Measurements from ENCODE around the gene FADS2.

Gene FADS2

DNA sequence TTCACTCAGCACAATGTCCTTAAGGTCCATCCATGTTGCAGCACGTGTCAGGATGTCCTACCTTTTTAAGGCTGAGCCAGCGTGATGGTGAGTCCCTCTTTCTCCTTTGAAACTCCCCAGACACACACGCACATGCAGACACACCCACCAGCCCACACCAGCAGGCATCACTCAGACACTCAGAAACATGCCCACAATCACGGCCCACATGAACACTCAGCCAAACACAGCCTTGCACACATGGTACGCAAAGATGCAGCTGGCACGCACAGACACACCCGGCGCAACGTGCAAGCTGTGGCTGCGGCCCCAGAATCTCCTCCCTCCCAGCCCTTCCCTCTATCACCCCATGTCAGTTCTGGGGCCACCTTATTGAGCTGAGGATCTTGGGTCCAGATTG is 55.2 kb downstream of the FADS2 start:
- no peaks in the 10 kb centered on the region for H3K36me3 ChIP-seq
- TF ChIP-seq, protein P1, sequence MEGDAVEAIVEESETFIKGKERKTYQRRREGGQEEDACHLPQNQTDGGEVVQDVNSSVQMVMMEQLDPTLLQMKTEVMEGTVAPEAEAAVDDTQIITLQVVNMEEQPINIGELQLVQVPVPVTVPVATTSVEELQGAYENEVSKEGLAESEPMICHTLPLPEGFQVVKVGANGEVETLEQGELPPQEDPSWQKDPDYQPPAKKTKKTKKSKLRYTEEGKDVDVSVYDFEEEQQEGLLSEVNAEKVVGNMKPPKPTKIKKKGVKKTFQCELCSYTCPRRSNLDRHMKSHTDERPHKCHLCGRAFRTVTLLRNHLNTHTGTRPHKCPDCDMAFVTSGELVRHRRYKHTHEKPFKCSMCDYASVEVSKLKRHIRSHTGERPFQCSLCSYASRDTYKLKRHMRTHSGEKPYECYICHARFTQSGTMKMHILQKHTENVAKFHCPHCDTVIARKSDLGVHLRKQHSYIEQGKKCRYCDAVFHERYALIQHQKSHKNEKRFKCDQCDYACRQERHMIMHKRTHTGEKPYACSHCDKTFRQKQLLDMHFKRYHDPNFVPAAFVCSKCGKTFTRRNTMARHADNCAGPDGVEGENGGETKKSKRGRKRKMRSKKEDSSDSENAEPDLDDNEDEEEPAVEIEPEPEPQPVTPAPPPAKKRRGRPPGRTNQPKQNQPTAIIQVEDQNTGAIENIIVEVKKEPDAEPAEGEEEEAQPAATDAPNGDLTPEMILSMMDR (IDR thresholded peaks at IDR 0.05; ENCODE audit: low read depth, low read length), result no peak
- H3K4me3 ChIP-seq (ENCODE audit: low read depth, low read length), result no peak overlapping the region
- no peak for DNase-seq
- H3K27ac ChIP-seq, result no peak overlapping the region
- H3K9me3 ChIP-seq (ENCODE audit: severe bottlenecking), result no peaks in the 10 kb centered on the region
- no peaks in the 10 kb centered on the region for H3K27me3 ChIP-seq (ENCODE audit: insufficient read depth, low read depth, severe bottlenecking)

DNA sequence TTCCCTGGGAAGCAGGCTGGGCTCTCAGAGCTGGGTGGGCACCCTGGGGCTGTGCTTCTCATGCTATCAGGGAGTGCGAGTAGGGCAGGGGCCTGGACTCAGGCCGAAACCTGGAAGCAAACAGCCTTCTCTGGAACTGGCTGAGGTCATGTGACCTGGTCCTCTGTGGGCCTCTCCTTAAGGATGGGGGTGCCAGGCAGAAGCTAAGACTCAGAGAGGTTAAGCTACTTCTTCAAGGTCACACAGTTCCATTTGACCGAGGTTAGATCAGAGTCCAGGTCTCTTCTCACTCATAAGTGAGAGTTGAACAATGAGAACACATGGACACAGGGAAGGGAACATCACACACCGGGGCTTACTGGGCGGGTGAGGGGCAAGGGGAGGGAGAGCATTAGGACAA is 55.8 kb downstream of the FADS2 start:
- TF ChIP-seq, protein P1 (IDR thresholded peaks at IDR 0.05; ENCODE audit: low read depth, low read length), result no peak
- no peak overlapping the region for H3K27ac ChIP-seq
- no peak for DNase-seq

DNA sequence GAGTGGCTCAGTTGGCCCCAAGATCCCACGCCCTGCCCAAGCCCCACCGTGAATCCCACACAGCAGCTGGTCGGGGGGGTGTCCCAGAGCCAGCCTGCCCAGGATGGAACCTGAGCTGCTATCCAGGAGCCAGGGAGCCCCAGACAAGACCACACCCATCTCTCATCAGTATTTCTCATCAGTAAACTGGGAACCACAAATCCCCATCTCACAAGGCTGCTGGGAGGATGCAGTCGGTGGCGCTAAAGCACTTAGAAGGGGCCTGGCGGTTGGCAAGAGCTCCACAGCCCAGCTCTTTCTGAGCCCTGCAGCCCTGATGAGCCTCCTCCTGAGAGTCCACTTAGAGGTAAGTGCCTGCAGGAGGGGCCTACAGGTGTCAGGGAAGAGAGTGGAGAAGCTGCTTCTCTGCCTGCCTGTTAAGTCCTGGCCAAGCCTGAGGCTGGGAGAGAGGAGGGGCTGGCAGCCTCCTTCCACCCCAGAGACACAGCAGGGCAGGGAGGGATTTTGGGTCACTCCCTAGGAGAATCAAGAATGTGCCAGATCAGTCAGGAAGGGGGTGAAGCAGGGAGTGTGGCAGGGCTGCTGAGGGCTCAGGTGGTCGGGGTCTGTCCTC is 57.2 kb downstream of the FADS2 start:
- no peaks in the 10 kb centered on the region for H3K27me3 ChIP-seq (ENCODE audit: insufficient read depth, low read depth, severe bottlenecking)
- H3K4me3 ChIP-seq (ENCODE audit: low read depth, low read length), result no peak overlapping the region
- no peak for DNase-seq
- no peak overlapping the region for H3K27ac ChIP-seq
- H3K9me3 ChIP-seq (ENCODE audit: severe bottlenecking), result no peaks in the 10 kb centered on the region
- H3K36me3 ChIP-seq, result no peaks in the 10 kb centered on the region
- TF ChIP-seq, protein P1 (IDR thresholded peaks at IDR 0.05; ENCODE audit: low read depth, low read length), result no peak

More for the DNA sequence above, 55.8 kb downstream of the FADS2 start:
- no peaks in the 10 kb centered on the region for H3K36me3 ChIP-seq
- no peaks in the 10 kb centered on the region for H3K9me3 ChIP-seq (ENCODE audit: severe bottlenecking)
- no peak overlapping the region for H3K4me3 ChIP-seq (ENCODE audit: low read depth, low read length)
- H3K27me3 ChIP-seq (ENCODE audit: insufficient read depth, low read depth, severe bottlenecking), result no peaks in the 10 kb centered on the region

DNA sequence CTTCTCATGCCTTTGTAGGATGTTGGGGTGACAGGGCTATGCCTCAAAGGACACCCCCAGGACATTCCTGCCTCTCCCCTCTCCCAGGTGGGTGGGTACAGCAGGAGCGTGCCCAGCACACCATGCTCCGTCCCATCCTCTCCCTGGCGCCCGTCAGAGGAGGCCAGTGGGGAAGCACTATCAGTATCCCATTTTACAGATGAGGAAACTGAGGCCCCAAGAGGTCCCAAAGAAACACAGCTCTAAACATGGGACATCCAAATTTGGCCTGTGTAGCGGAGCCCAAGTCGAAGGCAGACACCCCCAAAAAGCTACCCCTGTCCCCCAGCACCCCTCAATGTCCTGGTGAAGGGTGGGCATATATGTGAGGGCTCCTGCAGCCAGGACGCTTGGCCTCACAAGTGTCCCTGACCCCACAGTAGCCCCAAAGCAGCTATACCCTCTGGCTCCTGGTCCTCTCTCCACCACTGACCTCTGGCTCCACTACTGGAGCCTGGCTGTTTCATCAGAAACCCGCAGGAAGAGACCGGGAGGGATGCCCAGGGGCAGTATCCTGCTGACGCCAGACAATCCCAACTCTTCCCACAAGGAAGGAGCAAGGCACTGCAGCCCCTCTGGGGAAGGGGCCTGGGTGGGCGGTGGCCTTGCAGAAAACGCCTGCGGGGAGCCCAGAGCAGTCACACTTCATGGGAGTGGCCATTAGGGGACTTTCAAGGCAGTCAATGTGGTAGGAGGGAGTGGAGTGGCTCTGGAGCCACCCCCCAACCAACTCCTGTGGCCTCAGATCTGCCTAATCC is 57.9 kb downstream of the FADS2 start:
- Histone ChIP-seq H3K27ac (no peak overlapping the region), H3K4me3 (ENCODE audit: low read depth, low read length) (no peak overlapping the region), H3K27me3 (ENCODE audit: insufficient read depth, low read depth, severe bottlenecking) (no peaks in the 10 kb centered on the region), H3K9me3 (ENCODE audit: severe bottlenecking) (no peaks in the 10 kb centered on the region), H3K36me3 (no peaks in the 10 kb centered on the region)
- no peak for DNase-seq
- TF ChIP-seq, protein P1 (IDR thresholded peaks at IDR 0.05; ENCODE audit: low read depth, low read length), result no peak

DNA sequence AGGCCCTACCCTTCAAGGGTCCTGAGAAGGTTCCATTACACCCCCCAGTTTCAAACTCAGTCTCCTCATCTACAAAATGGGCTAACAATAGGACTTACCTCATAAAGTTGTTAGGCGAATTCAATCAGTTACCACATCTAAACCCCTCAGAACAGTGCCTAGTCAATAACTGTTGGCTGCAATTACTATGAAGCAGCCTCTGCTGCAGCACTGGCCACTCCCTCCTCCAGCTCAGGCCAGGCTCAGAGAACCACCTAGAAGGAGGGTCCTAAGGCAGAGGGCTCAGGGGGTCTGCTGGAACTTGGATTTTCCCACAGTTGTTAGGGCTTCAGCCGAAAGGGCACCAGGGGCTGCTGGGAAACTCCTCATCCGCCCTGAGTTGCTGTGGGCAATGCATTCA is 58.5 kb downstream of the FADS2 start:
- TF ChIP-seq, protein P1 (IDR thresholded peaks at IDR 0.05; ENCODE audit: low read depth, low read length), result no peak
- Histone ChIP-seq H3K4me3 (ENCODE audit: low read depth, low read length) (no peak overlapping the region), H3K9me3 (ENCODE audit: severe bottlenecking) (no peaks in the 10 kb centered on the region), H3K27me3 (ENCODE audit: insufficient read depth, low read depth, severe bottlenecking) (no peaks in the 10 kb centered on the region), H3K27ac (no peak overlapping the region), H3K36me3 (no peaks in the 10 kb centered on the region)
- DNase-seq, result no peak

Data from WERI-Rb-1 (cell line).